DMS79 (cell line): ENCODE results near the gene TIAM1.

Source experiments
- DNase-seq: peaks from one replicate; lab custom pipeline; 2025; lab: John Stamatoyannopoulos, UW

The TIAM1 gene

DNA sequence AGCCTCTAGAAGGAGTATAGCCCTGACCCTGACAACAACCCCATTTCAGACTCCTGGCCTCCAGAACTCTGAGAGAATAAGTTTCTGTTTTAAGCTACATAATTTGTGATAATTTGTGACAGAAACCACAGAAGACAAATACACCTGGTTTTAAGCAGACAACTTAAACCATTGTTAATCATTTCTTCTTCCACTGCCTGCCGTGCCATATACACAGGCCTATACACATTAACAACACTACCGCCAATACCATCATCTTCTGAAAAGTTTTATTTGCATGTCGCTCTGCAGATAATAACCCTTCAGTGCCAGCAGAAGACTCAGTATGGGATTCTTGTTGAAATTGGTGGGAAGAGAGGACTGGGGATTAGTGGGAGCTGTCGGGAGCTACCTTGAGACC is 265.8 kb downstream of the TIAM1 start:
- DNase-seq = no peak

DNA sequence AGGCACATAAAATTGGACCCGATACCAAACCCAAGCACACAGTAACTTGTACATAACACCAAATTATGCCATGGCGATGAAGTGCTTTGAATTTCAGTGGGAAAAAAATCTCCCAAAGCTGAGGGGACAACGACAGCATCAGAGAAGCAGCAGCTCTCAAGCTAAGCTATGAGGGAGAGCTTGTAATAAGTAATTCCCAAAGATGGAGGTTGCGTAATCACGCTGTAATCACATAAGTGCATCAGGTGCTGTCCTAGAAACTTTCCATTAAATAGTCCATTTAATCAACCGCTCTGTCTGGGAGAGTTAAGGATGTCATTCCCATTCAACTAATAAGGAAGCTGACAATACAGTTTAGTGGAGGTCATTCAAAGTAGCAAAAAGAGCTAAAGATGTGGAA is 268.2 kb downstream of the TIAM1 start:
- no peak for DNase-seq

DNA sequence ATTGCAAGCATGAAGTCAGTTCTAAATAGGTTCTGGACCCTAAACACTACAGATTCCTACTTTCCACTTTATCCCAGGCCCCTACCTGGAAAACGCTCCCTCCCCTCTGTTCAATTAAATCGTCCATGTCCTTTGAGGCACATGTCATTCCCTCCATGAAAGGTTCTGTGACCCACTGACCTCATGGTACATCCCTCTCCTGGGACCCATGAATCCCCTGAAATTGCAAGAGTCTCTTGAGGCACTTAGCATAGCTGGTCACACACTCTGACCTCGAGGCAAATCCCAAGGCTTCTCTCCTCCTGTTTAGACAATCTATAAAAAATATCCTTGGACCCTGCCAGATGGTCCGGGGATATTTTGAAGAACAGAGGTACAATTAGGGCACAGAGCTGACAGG is 271.5 kb downstream of the TIAM1 start:
- no peak for DNase-seq
